ENCODE data around the gene STARD13. TPM values are rescaled to one million over a fixed set of nuclear protein-coding genes. Genes with fewer than 3 reads are reported as not detected.
"Not testable (repeated sequence)": the region's sequence is repeated elsewhere in the genome, so short reads cannot be mapped to it uniquely, and the experiment has no call there.

STARD13 gene
- total RNA-seq, 1 donor from 2014 or later = 19.3 TPM

- no peak for DNase-seq (ENCODE audit: low read depth in 2 of 2)
Measured at GRCh38 chr13:33257841-33258807, 27.4 kb downstream of the STARD13 start.

GRCh38 chr13:33256148-33256840 is 29.3 kb downstream of the STARD13 start:
- peak in 1 of 2 donors; percentile 18 for DNase-seq (ENCODE audit: low read depth in 2 of 2)

GRCh38 chr13:33252135-33252534 is 33.4 kb downstream of the STARD13 start:
- no peak for DNase-seq (ENCODE audit: low read depth in 2 of 2)

- peak; percentile 92 to 95 for DNase-seq (ENCODE audit: low read depth in 2 of 2)
Measured at GRCh38 chr13:33251131-33251661, 34.4 kb downstream of the STARD13 start.

- DNase-seq (ENCODE audit: low read depth in 2 of 2) = no peak
Measured at GRCh38 chr13:33250609-33251008, 34.9 kb downstream of the STARD13 start.

GRCh38 chr13:33249894-33250293 is 35.7 kb downstream of the STARD13 start:
- DNase-seq (ENCODE audit: low read depth in 2 of 2) = no peak

- DNase-seq (ENCODE audit: low read depth in 2 of 2) = peak; percentile 36 to 92
Measured at GRCh38 chr13:33249066-33249465, 36.5 kb downstream of the STARD13 start.

GRCh38 chr13:33245505-33246158 is 39.9 kb downstream of the STARD13 start:
- no peak for DNase-seq (ENCODE audit: low read depth in 2 of 2)

GRCh38 chr13:33244907-33245287 is 40.7 kb downstream of the STARD13 start:
- DNase-seq (ENCODE audit: low read depth in 2 of 2) = no peak

- DNase-seq (ENCODE audit: low read depth in 2 of 2) = no peak
Measured at GRCh38 chr13:33244210-33244906, 41.2 kb downstream of the STARD13 start.

GRCh38 chr13:33242984-33243617 is 42.5 kb downstream of the STARD13 start:
- no peak for DNase-seq (ENCODE audit: low read depth in 2 of 2)

- DNase-seq (ENCODE audit: low read depth in 2 of 2) = not testable (repeated sequence)
Measured at GRCh38 chr13:33242372-33242771, 43.2 kb downstream of the STARD13 start.

GRCh38 chr13:33236021-33236420 is 49.5 kb downstream of the STARD13 start:
- no peak for DNase-seq (ENCODE audit: low read depth in 2 of 2)

- DNase-seq (ENCODE audit: low read depth in 2 of 2) = no peak
Measured at GRCh38 chr13:33235564-33235963, 50.0 kb downstream of the STARD13 start.

GRCh38 chr13:33235078-33235477 is 50.5 kb downstream of the STARD13 start:
- peak; percentile 48 to 51 for DNase-seq (ENCODE audit: low read depth in 2 of 2)

- no peak for DNase-seq (ENCODE audit: low read depth in 2 of 2)
Measured at GRCh38 chr13:33233547-33233946, 52.0 kb downstream of the STARD13 start.

GRCh38 chr13:33232883-33233282 is 52.7 kb downstream of the STARD13 start:
- DNase-seq (ENCODE audit: low read depth in 2 of 2) = no peak

- DNase-seq (ENCODE audit: low read depth in 2 of 2) = no peak
Measured at GRCh38 chr13:33231339-33231738, 54.2 kb downstream of the STARD13 start.

GRCh38 chr13:33230178-33230881 is 55.2 kb downstream of the STARD13 start:
- DNase-seq (ENCODE audit: low read depth in 2 of 2) = peak in 1 of 2 donors; percentile 58

Data from dermis microvascular lymphatic vessel endothelial cell (primary cell).